ENCODE results near the gene MYO1E. TPM values are rescaled to one million over a fixed set of nuclear protein-coding genes. Genes with fewer than 3 reads are reported as not detected.
"Not testable (repeated sequence)": the region's sequence is repeated elsewhere in the genome, so short reads cannot be mapped to it uniquely, and the experiment has no call there.

Gene MYO1E
- total RNA-seq, 1 donor, result 336 TPM

- Histone ChIP-seq H3K4me3 (ENCODE audit: insufficient read depth, low read length) (no peak overlapping the region), H3K4me2 (ENCODE audit: insufficient read depth, low read length) (peak overlapping the region; percentile 20), H3K27me3 (ENCODE audit: insufficient read depth, low read length) (no peaks in the 10 kb centered on the region), H3K4me1 (ENCODE audit: insufficient read depth, low read length) (peaks cover 33% of the 10 kb centered on the region), H3K36me3 (ENCODE audit: insufficient read depth, low read length) (no peaks in the 10 kb centered on the region), H3K79me2 (ENCODE audit: insufficient read depth, low read length) (peaks cover 75% of the 10 kb centered on the region), H2AFZ (ENCODE audit: low read length) (no peak overlapping the region), H3K9me3 (ENCODE audit: low read depth, low read length) (no peaks in the 10 kb centered on the region), H3K27ac (ENCODE audit: low read depth, low read length) (peak overlapping the region; percentile 66), H4K20me1 (ENCODE audit: insufficient read depth, low read length) (no peaks in the 10 kb centered on the region)
- TF ChIP-seq, protein P1, sequence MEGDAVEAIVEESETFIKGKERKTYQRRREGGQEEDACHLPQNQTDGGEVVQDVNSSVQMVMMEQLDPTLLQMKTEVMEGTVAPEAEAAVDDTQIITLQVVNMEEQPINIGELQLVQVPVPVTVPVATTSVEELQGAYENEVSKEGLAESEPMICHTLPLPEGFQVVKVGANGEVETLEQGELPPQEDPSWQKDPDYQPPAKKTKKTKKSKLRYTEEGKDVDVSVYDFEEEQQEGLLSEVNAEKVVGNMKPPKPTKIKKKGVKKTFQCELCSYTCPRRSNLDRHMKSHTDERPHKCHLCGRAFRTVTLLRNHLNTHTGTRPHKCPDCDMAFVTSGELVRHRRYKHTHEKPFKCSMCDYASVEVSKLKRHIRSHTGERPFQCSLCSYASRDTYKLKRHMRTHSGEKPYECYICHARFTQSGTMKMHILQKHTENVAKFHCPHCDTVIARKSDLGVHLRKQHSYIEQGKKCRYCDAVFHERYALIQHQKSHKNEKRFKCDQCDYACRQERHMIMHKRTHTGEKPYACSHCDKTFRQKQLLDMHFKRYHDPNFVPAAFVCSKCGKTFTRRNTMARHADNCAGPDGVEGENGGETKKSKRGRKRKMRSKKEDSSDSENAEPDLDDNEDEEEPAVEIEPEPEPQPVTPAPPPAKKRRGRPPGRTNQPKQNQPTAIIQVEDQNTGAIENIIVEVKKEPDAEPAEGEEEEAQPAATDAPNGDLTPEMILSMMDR (IDR thresholded peaks at IDR 0.05; ENCODE audit: extremely low read depth, low read depth, low read length), result no peak
- DNase-seq (ENCODE audit: insufficient read length, low spot score, missing footprints), result peak; percentile 85
Measured at GRCh38 chr15:59339252-59339672, 33.4 kb downstream of the MYO1E start.

DNA sequence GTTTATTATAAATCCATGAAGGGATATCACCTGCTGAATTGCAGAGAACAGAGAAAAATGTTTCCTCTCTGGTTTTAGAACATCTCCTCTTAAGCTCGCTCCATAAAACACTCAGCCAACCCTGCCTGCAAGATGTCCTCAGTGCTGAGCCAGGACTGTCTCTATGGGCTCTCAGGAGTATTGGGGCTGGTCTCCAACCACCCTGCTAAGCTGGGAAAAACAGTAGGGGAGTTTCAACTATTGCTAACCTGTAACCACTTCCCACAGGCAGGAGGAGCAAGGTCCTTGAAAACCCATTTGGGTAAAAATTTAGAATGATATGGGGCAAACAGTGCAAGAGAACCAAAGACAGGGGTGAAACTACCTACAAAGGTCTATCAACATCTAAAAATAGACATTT is 34.3 kb downstream of the MYO1E start:
- Histone ChIP-seq H3K9me3 (ENCODE audit: low read depth, low read length) (no peaks in the 10 kb centered on the region), H3K27me3 (ENCODE audit: insufficient read depth, low read length) (no peaks in the 10 kb centered on the region), H4K20me1 (ENCODE audit: insufficient read depth, low read length) (no peaks in the 10 kb centered on the region), H3K36me3 (ENCODE audit: insufficient read depth, low read length) (no peaks in the 10 kb centered on the region), H3K4me1 (ENCODE audit: insufficient read depth, low read length) (peaks cover 33% of the 10 kb centered on the region), H3K79me2 (ENCODE audit: insufficient read depth, low read length) (peaks cover 75% of the 10 kb centered on the region), H2AFZ (ENCODE audit: low read length) (no peak overlapping the region), H3K27ac (ENCODE audit: low read depth, low read length) (peak overlapping the region; percentile 66), H3K4me2 (ENCODE audit: insufficient read depth, low read length) (no peak overlapping the region), H3K4me3 (ENCODE audit: insufficient read depth, low read length) (no peak overlapping the region)
- TF ChIP-seq, protein P1 (IDR thresholded peaks at IDR 0.05; ENCODE audit: extremely low read depth, low read depth, low read length), result no peak
- DNase-seq (ENCODE audit: insufficient read length, low spot score, missing footprints), result no peak

DNA sequence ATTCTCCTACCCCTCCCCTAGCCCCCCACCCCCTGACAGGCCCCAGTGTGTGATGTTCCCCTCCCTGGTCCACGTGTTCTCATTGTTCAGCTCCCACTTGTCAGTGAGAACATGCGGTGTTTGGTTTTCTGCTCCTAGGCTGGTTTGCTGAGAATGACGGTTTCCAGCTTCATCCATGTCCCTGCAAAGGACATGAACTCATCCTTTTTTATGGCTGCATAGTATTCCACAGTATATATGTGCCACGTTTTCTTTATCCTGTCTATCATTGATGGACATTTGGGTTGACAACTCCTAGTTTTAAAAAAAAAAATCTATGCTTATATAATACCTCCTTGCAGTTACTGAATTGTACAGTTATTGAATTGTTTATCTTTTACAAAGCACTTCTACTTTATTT is 35.9 kb downstream of the MYO1E start:
- not testable (repeated sequence) for H2AFZ ChIP-seq (ENCODE audit: low read length); H3K27ac ChIP-seq (ENCODE audit: low read depth, low read length); DNase-seq (ENCODE audit: insufficient read length, low spot score, missing footprints); H3K36me3 ChIP-seq (ENCODE audit: insufficient read depth, low read length); H3K27me3 ChIP-seq (ENCODE audit: insufficient read depth, low read length); H3K4me2 ChIP-seq (ENCODE audit: insufficient read depth, low read length); H3K9me3 ChIP-seq (ENCODE audit: low read depth, low read length); H4K20me1 ChIP-seq (ENCODE audit: insufficient read depth, low read length); H3K4me3 ChIP-seq (ENCODE audit: insufficient read depth, low read length)
- H3K79me2 ChIP-seq (ENCODE audit: insufficient read depth, low read length), result peaks cover 75% of the 10 kb centered on the region
- peaks cover 33% of the 10 kb centered on the region for H3K4me1 ChIP-seq (ENCODE audit: insufficient read depth, low read length)

- H3K27ac ChIP-seq (ENCODE audit: low read depth, low read length), result peak overlapping the region; percentile 52
- peaks cover 45% of the 10 kb centered on the region for H3K4me1 ChIP-seq (ENCODE audit: insufficient read depth, low read length)
- no peak overlapping the region for H3K4me2 ChIP-seq (ENCODE audit: insufficient read depth, low read length)
- no peak overlapping the region for H2AFZ ChIP-seq (ENCODE audit: low read length)
- no peaks in the 10 kb centered on the region for H3K36me3 ChIP-seq (ENCODE audit: insufficient read depth, low read length)
- H3K79me2 ChIP-seq (ENCODE audit: insufficient read depth, low read length), result peaks cover 84% of the 10 kb centered on the region
- TF ChIP-seq, protein P1 (IDR thresholded peaks at IDR 0.05; ENCODE audit: extremely low read depth, low read depth, low read length), result no peak
- no peaks in the 10 kb centered on the region for H3K27me3 ChIP-seq (ENCODE audit: insufficient read depth, low read length)
- H3K4me3 ChIP-seq (ENCODE audit: insufficient read depth, low read length), result no peak overlapping the region
- no peak for DNase-seq (ENCODE audit: insufficient read length, low spot score, missing footprints)
- no peaks in the 10 kb centered on the region for H4K20me1 ChIP-seq (ENCODE audit: insufficient read depth, low read length)
- H3K9me3 ChIP-seq (ENCODE audit: low read depth, low read length), result no peaks in the 10 kb centered on the region
Measured at GRCh38 chr15:59335207-59335786, 37.4 kb downstream of the MYO1E start.

All from osteoblast (primary cell).